Activated naive CD4-positive, alpha-beta T cell treated with anti-CD3 and anti-CD28 coated beads, Interleukin-2, amount 50 U/mL, for 24 hours (primary cell): Measurements from ENCODE around the gene CHD6.

Experiments
- H3K27ac Mint-ChIP-seq: one replicate; pipeline ENCODE4 v1.8.0; 2021; ENCODE audit warnings: mild to moderate bottlenecking, mixed read lengths
- H3K27me3 Mint-ChIP-seq: one replicate; pipeline ENCODE4 v1.8.0; 2021; ENCODE audit warnings: mixed read lengths
- H3K36me3 Mint-ChIP-seq: one replicate; pipeline ENCODE4 v1.8.0; 2021; ENCODE audit warnings: mixed read lengths
- H3K4me1 Mint-ChIP-seq: one replicate; pipeline ENCODE4 v1.8.0; 2021; ENCODE audit warnings: mixed read lengths
- H3K4me3 Mint-ChIP-seq: one replicate; pipeline ENCODE4 v1.8.0; 2021; ENCODE audit warnings: mild to moderate bottlenecking, mixed read lengths
- H3K9me3 Mint-ChIP-seq: one replicate; pipeline ENCODE4 v1.8.0; 2021; ENCODE audit warnings: mixed read lengths

The CHD6 gene

DNA sequence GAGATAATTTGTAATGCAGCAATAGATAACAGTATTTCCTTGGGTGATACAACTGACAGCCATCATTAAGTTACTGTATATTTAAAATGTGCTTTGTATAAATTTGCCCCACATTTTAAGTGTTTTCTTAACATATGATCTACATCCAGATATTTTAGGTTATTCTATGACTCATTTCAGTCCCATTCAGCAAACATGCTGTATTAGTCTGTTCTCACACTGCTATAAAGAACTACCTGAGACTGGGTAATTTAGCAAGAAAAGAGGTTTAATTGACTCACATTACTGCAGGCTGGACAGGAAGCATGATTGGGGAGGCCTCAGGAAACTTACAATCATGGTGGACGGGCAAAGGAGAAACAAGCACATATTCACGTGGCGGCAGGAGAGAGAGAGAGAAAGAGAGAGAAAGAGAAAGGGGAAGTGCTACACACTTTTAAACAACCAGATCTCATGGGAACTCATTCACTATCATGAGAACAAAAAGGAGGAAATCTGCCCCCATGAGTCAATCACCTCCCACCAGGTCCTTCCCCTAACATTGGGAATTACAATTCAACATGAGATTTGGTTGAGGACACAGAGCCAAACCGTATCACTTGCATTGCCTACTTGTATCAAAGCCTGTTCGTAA is 9.6 kb upstream of the CHD6 start:
- H3K27me3 Mint-ChIP-seq, result no peaks in the 10 kb centered on the region
- no peak overlapping the region for H3K4me3 Mint-ChIP-seq
- H3K4me1 Mint-ChIP-seq, result no peaks in the 10 kb centered on the region
- no peaks in the 10 kb centered on the region for H3K9me3 Mint-ChIP-seq
- no peaks in the 10 kb centered on the region for H3K36me3 Mint-ChIP-seq
- no peak overlapping the region for H3K27ac Mint-ChIP-seq

DNA sequence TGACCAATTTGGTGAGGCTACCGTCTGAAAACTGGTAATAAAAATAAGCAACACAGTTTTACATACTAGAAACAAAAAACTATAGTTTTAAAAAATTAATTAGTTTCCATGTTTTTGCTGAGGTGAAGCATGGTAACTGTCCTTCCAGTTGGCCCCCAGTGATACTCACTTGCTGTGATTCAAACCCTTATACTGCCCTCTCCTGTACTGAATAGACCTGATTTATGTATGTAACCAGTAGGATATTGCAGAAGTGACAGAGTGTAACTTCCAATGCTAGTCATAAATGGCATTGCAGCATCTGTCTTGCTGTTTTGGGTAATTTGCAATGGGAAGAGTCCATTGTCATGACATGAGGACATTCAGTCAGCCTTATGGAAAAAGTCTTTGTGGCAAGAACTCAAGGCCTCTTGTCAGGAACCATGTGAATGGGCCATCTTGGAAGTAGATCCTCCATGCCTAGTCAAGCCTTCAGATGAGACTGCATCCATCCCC is 8.9 kb upstream of the CHD6 start:
- H3K27me3 Mint-ChIP-seq, result no peaks in the 10 kb centered on the region
- H3K9me3 Mint-ChIP-seq, result no peaks in the 10 kb centered on the region
- H3K4me1 Mint-ChIP-seq, result no peaks in the 10 kb centered on the region
- no peak overlapping the region for H3K27ac Mint-ChIP-seq
- no peak overlapping the region for H3K4me3 Mint-ChIP-seq
- no peaks in the 10 kb centered on the region for H3K36me3 Mint-ChIP-seq

DNA sequence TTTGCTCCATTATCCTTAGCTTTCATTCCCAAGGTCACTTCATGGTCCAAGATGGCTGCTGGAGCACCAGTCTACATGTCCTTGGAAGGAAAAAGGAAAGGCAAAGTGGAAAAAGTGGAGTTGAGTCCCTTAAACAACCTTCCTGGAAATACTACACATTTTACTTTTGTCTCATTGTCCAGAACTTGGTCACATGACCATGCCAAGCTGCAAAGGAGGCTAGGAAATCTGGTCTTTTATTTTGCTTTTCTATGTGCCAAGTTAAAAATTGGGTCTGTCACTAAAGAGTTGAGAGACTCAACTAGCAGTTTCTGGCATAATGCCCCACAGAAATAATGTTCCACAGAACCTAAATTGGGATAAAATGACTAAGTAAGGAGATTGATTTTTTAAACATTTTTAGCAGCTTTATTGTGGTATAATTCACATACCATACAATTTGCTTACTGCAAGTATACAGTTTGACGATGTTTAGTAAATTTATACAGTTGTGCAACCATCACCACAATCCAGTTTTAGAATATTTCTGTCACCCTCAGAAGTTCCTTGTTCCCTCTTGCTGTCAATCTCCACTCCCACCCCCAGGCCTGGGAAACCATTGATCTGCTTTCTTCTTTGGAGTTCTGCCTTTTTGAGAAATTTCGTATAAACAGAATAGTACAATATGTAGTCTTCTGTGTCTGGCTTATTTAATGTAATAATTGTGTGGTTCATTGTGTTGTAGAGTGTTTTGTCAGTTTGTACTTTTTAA is 5.6 kb upstream of the CHD6 start:
- Mint-ChIP-seq H3K27ac (no peak overlapping the region), H3K36me3 (no peaks in the 10 kb centered on the region), H3K4me3 (no peak overlapping the region), H3K27me3 (no peaks in the 10 kb centered on the region), H3K4me1 (peaks cover 4% of the 10 kb centered on the region), H3K9me3 (no peaks in the 10 kb centered on the region)

DNA sequence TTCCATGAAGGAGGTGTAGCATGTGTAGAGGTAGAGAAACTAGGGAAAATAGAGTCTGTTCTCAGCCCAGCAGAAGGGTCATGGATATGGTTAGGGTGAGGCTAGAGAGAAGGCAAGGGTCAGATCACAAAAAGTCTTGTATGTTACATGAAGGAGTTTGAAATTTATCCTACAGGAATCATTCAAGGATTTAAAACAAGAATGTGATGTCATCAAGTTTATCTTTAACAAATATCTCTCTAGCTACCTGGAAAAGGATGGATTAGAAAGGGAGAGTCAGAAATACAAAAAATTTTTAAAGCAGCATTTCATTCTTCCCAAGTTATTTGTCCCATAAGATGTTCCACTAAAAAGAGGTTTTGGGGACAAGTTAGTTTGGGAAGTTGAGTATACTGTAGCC is 4.4 kb upstream of the CHD6 start:
- no peaks in the 10 kb centered on the region for H3K9me3 Mint-ChIP-seq
- H3K4me1 Mint-ChIP-seq, result peaks cover 4% of the 10 kb centered on the region
- H3K4me3 Mint-ChIP-seq, result no peak overlapping the region

DNA sequence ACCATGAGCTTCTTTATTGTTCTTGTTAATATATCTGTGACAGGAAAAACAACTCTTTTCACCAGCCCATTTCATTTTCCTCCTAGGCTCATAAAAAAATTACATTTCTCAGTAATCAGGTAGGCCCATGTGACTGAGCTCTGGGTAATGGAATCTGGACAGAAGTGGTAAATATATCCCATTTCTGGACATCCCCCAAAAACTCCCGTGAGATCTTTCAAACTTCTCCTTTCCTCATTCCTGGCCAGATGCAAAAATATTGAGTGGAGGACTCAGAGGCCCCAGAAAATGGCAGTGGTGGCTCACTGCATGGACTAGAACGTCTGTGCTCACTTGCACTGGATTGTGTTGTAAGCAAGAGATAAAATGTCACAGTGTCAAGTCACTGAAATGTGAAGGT is 3.8 kb upstream of the CHD6 start:
- Mint-ChIP-seq H3K27me3 (no peaks in the 10 kb centered on the region), H3K4me1 (peaks cover 10% of the 10 kb centered on the region), H3K4me3 (no peak overlapping the region), H3K36me3 (no peaks in the 10 kb centered on the region), H3K9me3 (no peaks in the 10 kb centered on the region), H3K27ac (no peak overlapping the region)

More for the DNA sequence above, 4.4 kb upstream of the CHD6 start:
- Mint-ChIP-seq H3K27me3 (no peaks in the 10 kb centered on the region), H3K36me3 (no peaks in the 10 kb centered on the region), H3K27ac (no peak overlapping the region)

DNA sequence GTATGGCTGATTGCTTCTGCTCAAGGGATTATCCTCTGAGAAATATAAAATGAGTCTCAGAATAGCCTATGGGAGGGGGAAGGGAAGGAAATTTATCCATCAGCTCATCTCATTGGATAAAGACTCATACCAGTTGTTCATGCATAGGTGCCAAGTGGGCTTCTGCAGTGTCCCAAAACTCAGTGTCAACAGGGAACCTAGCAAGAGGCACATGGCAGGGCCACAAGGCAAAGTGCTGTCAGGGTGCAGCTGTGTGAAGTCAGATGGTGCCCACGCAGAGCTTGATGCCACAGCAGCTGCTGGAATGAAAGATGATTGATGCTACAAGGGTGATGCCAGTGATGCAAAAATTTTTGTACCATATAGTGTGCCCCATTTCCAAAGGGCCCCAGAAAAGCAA is 3.2 kb upstream of the CHD6 start:
- no peaks in the 10 kb centered on the region for H3K36me3 Mint-ChIP-seq

DNA sequence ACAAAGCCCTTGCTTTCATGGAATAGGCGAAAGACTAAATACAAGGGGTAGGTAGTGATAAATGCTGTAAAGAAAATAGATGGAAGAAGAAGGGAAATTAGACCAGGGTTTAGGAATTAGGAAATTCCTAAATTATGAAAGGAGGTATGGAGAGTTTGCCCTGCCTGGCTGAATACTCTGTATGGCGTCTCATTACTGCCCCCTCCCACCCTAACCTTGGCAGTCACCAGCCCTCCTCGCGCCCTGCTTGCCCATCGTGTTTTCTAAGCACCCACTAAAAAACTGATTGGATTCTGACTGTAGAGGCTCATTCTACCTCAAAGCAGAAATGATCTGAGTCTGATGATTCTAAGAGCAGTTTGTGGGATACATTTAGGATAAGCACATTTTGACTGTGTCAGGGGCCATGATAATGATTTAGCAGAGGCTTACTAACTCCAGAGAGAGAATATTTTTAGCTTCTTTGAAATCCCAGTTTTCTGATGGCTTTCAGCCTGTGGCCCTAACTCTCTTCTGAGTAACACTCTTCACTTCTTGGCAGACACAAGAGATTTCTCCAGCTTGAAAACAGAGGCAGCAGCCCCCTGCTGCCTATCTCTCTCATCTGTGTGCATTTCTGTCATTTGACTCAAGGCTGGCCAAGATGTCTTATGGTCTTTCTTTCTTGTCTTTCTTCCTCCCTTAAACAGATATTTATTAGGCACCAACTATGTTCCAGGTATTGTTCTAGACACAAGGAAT is 1.4 kb upstream of the CHD6 start:
- no peaks in the 10 kb centered on the region for H3K27me3 Mint-ChIP-seq
- H3K4me3 Mint-ChIP-seq, result peak overlapping the region; percentile 83
- H3K36me3 Mint-ChIP-seq, result no peaks in the 10 kb centered on the region
- H3K9me3 Mint-ChIP-seq, result no peaks in the 10 kb centered on the region
- peak overlapping the region; percentile 44 for H3K27ac Mint-ChIP-seq
- peaks cover 34% of the 10 kb centered on the region for H3K4me1 Mint-ChIP-seq

More for the DNA sequence above, 3.2 kb upstream of the CHD6 start:
- Mint-ChIP-seq H3K27me3 (no peaks in the 10 kb centered on the region), H3K4me1 (peaks cover 15% of the 10 kb centered on the region), H3K4me3 (no peak overlapping the region), H3K27ac (no peak overlapping the region), H3K9me3 (no peaks in the 10 kb centered on the region)

DNA sequence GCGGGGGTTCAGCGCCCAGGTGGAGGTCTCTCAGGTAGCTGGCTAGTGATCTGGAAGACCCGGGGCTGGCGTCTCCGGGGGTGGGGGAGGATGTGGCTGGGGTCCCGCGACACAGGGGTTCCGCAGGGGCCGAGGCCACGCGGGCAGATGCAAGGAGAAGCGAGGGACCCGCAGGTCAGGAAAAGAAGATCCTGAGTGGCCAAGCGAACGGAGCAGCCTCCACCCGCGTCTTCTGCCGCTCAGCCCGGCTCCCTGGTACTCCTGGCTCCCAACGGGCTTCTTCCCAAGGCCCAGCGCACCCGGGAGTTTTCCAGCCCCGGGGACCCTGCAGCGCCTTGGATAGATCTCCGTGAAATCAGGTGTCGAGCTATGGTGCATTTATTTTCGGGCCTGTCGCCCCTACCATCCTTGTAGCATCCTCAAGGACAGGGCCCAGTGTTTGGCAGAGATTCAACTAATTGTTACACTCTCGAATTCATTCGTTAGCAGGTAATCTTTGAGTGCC is 682 bp upstream of the CHD6 start:
- no peaks in the 10 kb centered on the region for H3K36me3 Mint-ChIP-seq

DNA sequence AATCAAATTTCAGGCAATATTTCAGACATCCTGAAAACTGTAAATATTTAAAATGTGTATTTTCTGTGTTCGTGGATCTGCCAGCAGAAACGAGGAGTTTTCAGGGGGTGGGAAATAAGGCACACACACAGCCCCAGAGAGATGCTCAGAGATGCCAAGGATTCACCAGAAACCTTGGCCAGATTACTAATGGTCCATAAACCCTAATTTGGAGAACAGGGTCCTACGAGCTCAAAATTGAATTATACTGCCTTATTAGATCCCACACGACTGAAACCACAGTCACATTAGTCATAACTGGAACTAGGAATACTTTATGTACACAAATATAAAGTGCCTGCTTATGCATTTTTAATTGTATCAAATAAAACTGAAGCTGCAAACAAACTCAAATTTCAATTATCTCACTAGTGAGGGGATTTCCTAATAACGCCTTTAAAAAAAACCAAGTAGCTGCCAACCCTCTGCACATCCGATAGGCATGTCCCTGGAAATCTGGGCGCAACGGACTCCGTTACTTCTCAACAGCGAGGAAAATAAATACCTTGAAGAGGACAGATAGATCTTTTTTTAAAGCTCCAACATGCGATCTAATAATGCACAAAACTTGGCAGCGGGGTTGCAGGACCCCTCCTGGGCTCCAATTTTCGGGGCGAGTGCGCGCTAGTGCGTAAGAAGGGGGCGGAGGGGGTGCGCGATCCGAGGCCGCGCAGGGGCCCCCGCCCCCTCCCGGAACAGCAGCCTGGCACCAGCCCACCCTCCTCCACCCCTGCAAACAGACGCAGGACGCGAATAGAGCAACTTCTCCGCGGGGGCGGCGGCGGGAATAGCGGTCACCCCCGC is 897 bp downstream of the CHD6 start:
- Mint-ChIP-seq H3K4me1 (peaks cover 51% of the 10 kb centered on the region), H3K27ac (peak overlapping the region; percentile 84), H3K36me3 (no peaks in the 10 kb centered on the region), H3K9me3 (no peaks in the 10 kb centered on the region), H3K4me3 (peak overlapping the region; percentile 92), H3K27me3 (no peaks in the 10 kb centered on the region)

More for the DNA sequence above, 682 bp upstream of the CHD6 start:
- no peaks in the 10 kb centered on the region for H3K27me3 Mint-ChIP-seq
- H3K27ac Mint-ChIP-seq, result peak overlapping the region; percentile 44
- no peaks in the 10 kb centered on the region for H3K9me3 Mint-ChIP-seq
- peaks cover 40% of the 10 kb centered on the region for H3K4me1 Mint-ChIP-seq
- peak overlapping the region; percentile 83 for H3K4me3 Mint-ChIP-seq

DNA sequence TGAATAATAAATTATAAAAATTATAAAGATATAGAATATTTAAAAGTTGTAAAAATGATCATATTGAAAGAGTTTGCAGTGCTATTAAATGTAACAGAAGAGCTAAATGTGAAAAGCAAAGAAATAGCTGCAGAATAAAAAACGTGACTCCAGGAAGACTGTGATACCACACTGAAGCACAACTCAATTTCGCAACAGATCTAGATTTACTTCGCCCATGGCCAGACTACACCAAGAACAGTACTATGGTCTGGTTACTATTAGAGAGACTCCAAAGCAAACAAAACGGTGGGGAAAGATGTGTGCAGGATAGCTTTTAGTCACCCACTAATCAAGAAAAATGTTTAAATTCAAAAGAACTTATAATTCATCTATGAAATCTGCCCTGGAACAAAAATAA is 1.9 kb downstream of the CHD6 start:
- H3K27ac Mint-ChIP-seq, result peak overlapping the region; percentile 8
- no peaks in the 10 kb centered on the region for H3K9me3 Mint-ChIP-seq
- peaks cover 58% of the 10 kb centered on the region for H3K4me1 Mint-ChIP-seq
- peak overlapping the region; percentile 92 for H3K4me3 Mint-ChIP-seq
- H3K36me3 Mint-ChIP-seq, result peaks cover 2% of the 10 kb centered on the region
- no peaks in the 10 kb centered on the region for H3K27me3 Mint-ChIP-seq

DNA sequence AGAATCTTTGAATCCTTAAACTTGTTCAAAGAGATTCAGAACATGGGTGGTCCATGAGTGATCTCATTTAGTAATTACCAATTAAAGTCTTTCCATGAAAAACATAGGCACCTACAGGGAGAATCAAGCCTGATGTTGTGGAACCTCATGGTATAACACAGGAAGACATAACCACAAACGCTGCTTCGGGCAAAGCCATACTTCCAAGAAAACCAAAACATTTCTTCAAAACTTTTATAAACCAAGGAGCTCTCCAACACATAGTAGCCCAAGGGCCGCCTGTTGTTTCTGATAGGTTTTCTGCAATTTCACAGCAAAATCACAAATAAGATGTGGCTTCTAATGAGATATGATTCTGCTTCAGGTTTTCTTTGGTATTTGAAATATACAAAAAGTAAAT is 2.5 kb downstream of the CHD6 start:
- peaks cover 2% of the 10 kb centered on the region for H3K36me3 Mint-ChIP-seq
- peak overlapping the region; percentile 11 for H3K4me3 Mint-ChIP-seq
- H3K4me1 Mint-ChIP-seq, result peaks cover 58% of the 10 kb centered on the region
- H3K27ac Mint-ChIP-seq, result no peak overlapping the region
- H3K9me3 Mint-ChIP-seq, result no peaks in the 10 kb centered on the region
- no peaks in the 10 kb centered on the region for H3K27me3 Mint-ChIP-seq

DNA sequence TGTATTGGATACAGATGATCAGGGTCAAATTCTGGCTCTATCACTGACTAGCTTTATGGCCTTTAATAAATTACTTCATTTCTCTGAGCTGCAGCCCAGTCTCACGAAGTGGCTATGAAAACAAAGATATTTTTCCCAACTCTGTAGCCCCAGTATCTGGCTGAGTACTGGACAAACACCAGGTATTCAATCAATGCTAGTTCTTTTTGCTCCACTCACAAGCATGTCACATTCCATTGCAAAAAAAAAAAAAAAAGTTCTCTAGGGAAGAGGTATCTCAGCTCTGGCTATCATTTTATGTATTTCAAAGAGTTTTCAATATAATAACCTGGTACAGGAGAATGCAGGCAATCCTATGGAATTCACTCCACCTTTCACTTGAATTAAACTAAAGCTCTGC is 3.1 kb downstream of the CHD6 start:
- no peaks in the 10 kb centered on the region for H3K27me3 Mint-ChIP-seq
- H3K9me3 Mint-ChIP-seq, result no peaks in the 10 kb centered on the region
- H3K36me3 Mint-ChIP-seq, result peaks cover 3% of the 10 kb centered on the region
- peaks cover 60% of the 10 kb centered on the region for H3K4me1 Mint-ChIP-seq
- peak overlapping the region; percentile 10 for H3K27ac Mint-ChIP-seq
- peak overlapping the region; percentile 11 for H3K4me3 Mint-ChIP-seq

DNA sequence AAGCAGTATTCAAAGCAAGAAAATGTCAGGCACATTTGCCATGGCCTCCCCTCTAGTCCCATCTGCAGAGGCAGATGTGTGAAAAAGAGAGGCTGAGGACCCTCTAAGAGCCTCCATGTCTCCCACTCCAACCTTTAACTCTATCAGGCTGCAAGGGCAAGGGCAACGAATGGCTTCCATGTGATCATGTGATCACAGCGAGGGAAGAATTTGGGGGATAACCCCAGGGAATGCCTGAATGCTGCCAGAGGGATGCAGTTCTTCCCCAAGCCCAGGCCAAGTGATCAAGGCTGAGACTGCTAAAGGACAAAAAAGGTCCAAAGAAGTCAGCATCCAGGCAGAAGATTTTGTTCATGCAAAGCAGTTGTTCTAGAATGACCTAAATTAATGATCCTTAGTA is 4.9 kb downstream of the CHD6 start:
- Mint-ChIP-seq H3K4me1 (peaks cover 72% of the 10 kb centered on the region), H3K27me3 (no peaks in the 10 kb centered on the region), H3K27ac (no peak overlapping the region), H3K36me3 (peaks cover 4% of the 10 kb centered on the region), H3K9me3 (no peaks in the 10 kb centered on the region), H3K4me3 (no peak overlapping the region)

DNA sequence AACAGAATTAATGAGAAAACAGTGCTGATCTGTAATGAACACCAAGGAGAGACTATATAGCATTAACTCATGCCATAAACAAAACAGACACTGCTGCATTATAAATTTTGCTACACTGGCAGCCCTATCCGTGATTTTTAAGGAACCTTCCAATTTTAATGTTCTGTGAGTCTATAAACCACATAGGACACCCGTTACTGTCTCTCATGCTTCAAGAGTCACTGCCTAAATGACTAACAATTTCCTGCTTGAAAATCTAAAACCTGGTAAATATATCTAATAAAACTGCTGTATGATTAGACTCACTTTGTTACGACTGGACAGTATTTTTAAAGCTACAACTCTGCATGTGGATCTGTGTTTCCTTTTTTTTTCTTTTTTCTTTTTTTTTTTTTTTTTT is 8.7 kb downstream of the CHD6 start:
- Mint-ChIP-seq H3K36me3 (peaks cover 8% of the 10 kb centered on the region), H3K4me1 (peaks cover 74% of the 10 kb centered on the region), H3K27me3 (no peaks in the 10 kb centered on the region), H3K27ac (peak overlapping the region; percentile 47), H3K9me3 (no peaks in the 10 kb centered on the region), H3K4me3 (peak overlapping the region; percentile 5)

DNA sequence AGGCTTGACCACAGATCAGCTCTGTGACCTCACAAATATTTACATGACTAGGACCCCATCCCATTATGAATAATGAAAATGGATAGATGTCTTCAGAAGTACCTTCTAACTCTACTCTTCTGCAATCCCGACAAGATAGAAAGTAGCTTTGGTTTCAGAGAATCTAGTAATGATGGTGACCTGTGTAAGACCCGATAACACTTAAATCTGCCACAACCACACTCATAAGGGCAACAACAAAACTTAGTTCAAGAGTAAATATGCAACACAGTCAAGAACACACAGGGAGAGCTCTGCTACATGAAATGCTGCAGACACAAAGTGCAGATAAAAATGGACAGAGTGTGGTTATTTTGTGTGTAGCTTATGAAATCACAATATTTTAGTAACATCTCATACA is 9.6 kb downstream of the CHD6 start:
- H3K4me3 Mint-ChIP-seq, result no peak overlapping the region
- H3K27ac Mint-ChIP-seq, result no peak overlapping the region
- H3K36me3 Mint-ChIP-seq, result peaks cover 8% of the 10 kb centered on the region
- no peaks in the 10 kb centered on the region for H3K9me3 Mint-ChIP-seq
- no peaks in the 10 kb centered on the region for H3K27me3 Mint-ChIP-seq
- H3K4me1 Mint-ChIP-seq, result peaks cover 74% of the 10 kb centered on the region
